HG02759 (cell line): ENCODE data around the gene DYNLRB1.
"Not testable (repeated sequence)": the region's sequence is repeated elsewhere in the genome, so short reads cannot be mapped to it uniquely, and the experiment has no call there.

ENCODE experiments used
- ATAC-seq: cut with Tn5 transposase; IDR thresholded peaks from one replicate; pipeline ENCODE4 v1.9.1; 2021; ENCODE audit warnings: mild to moderate bottlenecking, moderate library complexity; ENCODE audit not compliant: unreplicated experiment

Gene DYNLRB1

DNA sequence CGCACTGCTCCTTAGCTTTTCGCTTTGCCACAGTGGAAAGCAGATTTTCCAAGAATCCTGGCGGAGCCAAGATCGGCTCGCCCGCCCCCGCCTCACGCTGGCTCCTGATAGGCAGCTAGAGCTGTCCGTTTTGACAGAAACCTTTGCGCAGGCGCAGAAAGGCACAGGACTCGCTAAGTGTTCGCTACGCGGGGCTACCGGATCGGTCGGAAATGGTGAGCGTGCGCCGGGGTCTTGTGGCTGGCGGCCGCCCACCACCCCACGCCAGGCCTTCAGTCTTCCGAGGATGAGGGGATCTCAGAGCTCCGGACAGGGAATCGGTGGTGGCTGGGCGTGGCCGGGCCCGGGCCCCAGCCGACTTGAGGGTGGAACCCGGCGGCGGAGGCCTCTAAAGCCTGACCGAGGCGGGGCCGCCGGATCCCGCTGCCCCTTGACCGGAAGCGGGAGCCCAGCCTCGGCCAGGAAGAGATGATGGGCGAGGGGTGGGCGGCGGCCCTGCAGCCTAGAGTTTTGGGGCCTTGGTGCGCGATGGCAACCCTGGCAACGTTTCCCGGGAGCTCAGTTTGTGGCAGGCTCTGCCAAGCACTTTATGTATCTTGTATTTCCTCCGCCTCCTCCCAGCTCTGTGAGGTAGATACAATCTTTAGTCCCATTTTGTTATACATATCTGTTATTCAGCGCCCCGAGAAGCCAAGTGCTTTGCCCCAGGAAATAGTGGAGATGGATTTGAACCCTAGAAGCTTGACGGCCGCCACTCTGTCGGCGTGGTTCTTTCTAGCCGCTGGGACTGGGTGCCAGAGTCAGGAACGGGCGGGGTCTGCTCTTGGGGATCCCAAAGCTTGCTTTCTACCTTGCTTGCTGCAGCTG lies at the start of gene DYNLRB1:
Gene DYNLRB1 (plus strand): TSS at position 176 of the 867 bp plus-strand sequence. CDS start 37 bp downstream, at position 213.
- ATAC-seq, result peak; percentile 83

DNA sequence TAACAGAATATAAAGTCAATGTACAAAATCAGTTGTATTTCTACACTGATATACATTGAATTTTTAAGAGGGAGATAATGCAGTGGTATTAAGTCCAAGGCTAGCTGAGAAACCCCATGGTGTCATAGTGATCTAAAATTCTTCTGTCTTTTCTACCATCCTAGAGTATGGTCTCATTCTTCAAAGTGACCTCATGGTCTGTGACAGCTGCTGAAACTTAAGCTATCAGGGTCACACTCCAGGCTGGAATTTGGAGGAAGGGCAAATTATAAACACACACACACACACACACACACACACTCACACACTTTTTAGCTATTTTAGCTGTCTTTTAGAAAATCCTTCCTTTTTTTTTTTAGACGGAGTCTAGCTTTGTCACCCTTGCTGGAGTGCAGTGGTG lies 47.3 kb upstream of the DYNLRB1 start:
- no peak for ATAC-seq

DNA sequence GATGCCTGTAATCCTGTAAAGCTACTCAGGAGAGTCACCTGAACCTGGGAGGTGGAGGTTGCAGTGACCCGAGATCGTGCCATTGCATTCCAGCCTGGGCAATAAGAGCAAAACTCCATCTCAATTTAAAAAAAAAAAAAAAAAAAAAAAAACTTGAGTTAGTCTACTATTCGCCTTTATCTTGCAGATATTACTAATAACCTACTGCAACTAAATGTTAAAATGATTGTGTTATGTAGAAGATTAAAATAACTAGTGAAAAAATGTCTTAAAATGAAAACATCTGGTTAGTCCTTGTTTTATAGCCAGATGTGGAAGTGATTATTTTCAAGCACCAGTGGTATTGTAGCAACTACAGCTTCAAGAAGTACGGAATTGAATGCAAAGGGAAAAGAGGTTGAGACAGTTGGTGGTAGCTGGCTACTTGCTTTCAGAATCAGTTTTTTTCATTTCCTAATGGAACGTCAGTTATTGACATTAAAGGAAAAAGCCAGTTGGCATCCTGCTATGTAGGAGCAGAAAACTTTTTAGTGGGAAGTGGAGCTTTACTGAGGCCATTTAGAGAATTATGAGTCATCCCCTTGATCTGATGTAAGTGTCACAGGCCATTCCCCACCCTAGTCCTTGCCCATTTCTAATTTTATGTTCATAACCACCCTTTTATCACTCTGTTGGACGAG lies 43.8 kb upstream of the DYNLRB1 start:
- no peak for ATAC-seq

DNA sequence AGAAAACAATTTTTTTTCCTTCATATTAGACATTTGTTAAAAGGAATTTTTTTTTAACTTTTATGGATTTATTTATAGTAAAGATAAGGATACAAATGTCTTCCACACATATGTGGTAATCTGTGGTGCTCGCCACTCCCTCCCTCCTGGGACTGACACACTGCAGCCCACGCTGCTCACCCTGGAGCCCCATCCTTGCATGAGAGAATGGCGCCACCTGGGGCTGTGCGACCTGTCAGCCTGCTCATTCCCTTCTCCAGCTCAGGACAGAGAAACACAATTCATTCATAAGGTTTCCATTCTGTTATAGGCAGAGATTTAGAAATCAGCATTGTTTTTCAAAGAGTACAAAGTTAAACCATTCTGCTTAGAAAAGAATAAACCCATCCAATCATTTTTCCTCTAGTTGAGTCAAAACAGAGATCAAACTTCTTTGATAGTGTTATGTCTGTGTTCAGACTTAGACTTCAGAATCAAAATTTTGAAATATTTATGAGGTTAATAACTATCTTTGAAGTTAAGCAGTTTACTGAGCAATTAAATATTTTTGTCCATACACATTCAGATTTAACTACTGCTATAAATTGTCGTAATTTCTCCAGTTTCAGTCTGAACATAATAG lies 42.8 kb upstream of the DYNLRB1 start:
- ATAC-seq, result no peak

DNA sequence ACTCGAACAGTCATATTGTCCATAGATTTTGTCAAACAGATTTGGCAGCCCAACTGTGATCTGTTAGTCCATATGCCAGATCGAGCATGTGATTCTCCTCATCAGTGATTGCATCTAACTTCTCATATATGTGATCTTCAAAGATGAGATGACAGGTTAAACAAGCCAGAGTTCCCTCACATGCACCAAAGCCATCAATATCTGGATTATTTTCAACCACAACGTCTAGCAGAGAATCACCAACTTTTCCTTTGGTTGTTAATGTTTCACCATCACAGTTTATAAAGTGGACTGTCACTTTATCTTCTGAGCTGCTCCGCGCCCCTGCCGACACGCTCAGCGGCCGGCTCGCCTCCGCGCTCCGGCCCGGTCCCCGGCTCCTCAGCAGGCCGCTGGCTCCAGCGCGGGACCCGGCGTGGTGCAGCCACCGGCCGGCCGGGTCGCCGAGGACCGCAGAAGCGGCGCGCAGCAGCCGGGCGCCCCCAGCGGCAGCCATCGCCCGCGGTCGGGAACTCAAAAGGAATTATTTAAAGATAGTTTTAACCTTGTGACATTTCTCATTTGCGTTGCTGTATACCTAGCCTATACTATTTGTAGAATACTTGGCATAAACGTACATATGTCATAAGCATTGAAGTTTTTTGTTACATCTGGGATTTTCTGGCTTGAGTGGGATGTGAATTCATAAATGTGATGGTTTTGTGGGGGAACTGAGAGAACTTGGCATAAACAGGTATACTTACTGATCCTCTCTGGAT lies 40.1 kb upstream of the DYNLRB1 start:
- ATAC-seq, result no peak

DNA sequence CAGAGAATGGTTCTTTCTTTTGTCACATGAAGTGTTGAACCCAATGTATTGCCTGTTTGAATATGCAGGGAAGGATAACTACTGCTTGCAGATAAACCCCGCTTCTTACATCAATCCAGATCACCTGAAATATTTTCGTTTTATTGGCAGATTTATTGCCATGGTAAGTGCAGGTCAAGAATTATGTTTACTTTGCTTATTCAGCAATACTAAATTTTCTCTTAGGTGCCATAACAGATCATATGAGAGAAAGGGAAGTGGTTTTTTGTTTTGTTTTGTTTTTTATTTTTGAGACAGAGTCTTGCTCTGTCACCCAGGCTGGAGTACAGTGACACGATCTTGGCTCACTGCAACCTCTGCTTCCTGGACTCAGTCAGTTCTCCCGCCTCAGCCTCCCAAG lies 36.6 kb upstream of the DYNLRB1 start:
- ATAC-seq, result no peak

DNA sequence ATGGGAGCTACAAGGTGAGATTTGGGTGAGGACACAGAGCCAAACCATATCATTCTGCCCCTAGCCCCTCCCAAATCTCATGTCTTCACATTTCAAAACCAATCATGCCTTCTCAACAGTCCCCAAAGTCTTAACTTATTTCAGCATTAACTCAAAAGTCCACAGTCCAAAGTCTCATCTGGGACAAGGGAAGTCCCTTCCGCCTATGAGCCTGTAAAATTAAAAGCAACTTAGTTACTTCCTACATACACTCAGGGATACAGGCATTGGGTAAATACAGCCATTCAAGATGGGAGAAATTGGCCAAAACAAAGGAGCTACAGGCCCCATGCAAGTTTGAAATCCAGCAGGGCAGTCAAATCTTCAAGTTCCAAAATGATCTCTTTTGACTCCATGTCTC lies 34.1 kb upstream of the DYNLRB1 start:
- not testable (repeated sequence) for ATAC-seq

DNA sequence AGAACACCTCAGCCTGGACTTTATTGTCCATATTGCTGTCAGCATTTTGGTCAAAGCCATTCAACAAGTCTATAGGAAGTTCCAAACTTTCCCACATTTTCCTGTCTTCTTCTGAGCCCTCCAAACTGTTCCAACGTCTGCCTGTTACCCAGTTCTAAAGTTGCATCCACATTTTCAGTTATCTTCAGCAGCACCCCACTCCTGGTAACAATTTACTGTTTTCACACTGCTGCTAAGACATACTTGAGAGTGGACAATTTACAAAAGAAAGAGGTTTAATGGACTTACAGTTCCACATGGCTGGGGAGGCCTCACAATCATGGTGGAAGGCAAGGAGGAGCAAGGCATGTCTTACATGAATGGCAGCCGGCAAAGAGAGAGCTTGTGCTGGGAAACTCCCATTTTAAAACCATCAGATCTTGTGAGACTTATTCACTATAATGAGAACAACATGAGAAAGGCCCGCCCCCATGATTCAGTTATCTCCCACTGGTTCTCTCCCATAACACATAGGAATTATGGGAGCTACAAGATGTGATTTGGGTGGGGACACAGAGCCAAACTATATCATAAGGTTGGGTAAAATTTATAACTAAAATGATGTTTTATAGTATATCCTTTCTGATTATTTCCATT lies 32.5 kb upstream of the DYNLRB1 start:
- not testable (repeated sequence) for ATAC-seq

DNA sequence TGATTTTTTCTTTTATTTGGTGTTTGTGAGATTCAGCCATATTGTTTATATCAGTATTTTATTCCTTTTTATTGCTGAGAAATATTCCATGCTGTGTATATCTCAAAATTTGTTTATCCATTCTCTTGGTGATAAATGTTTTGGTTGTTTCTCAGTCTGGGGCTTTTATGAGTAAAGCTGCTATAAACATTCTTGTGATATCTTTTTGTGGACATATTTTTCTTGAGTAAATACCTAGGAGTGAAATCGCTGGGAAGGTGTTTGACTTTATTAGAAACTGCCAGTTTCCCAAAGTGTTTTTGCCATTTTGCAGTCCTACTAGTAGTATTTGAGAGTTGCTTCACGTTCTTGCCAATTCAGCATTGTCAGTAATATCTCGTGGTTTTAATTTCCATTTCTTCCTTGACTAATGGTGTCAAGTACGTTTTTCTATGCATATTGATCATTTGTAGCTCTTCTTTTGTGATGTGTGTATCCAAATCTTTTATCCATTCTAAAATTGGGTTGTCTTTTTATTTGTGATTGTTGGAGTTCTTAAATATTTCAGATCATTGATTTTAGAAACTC lies 31.1 kb upstream of the DYNLRB1 start:
- ATAC-seq, result no peak

DNA sequence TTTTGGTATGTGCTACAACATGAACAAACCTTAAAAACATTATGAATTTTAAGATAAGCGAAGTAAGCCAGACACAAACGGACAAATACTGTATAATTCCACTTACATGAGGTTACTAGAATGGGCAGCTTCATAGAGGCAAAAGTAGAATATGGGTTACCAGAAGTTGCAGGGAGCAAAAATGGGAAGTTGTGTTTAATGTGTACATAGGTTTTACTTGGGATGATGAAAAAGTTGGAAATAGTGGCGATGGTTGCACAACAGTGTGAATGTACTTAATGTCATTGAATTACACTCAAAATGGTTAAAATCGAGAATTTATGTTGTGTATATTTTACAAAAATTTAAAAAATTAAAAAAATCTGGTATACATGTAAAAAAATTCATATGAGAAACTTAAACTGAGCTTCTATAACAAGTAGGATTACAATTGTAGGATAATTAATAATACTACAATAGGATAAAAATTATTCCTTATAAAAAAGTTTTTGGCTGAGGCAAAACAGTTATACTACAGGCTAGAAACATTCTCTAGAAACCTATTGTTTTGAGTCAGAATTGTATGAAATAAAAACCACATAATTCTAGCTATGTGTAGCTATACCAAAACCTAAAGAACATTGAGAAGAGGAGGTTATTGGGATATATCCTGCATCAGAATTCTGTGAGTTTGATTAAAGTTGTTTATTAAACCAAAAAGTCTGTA lies 24.8 kb upstream of the DYNLRB1 start:
- no peak for ATAC-seq

DNA sequence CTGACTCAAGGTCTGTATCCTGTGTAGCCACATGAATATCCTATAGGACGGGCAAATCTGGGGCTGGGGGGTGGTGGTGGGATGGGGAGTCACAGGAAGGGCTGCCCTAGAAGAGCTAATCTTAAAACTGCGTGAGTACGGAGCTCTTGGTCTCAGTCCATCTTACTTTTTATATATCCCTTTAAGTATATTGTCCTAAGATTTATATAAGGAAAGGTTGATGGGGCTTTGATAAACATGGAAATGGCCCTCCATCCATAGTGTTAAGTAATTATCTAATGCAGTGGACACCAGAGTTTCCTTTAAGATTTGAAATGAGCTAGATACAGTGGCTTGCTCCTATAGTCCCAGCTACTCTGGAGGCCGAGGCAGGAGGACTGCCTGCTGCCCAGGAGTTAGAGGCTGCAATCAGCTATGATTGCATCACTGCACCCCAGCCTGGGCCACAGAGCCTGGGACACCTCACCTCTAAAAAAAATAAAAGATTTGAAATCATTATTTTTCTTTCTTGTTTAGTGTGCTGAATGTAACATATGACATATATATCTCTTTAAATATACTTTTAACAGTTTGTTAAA lies 24.2 kb upstream of the DYNLRB1 start:
- no peak for ATAC-seq

DNA sequence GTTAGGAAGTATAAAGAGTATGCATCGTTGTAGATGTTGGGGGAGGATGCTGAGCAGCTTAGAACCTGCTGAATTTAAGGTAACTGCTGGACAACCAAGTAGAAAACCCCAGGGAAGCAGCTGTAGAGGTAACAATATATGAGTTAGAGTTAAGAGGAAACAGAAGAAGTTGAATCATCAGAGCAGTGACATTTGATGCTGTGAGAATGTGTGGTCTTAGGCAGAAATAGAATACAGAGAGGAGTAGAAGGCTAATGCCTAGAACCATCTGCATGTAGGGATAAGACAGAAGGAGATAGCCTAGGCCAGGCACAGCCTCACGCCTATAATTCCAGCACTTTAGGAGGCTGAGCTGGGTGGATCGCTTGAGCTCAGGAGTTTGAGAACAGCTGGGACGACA lies 22.6 kb upstream of the DYNLRB1 start:
- no peak for ATAC-seq

DNA sequence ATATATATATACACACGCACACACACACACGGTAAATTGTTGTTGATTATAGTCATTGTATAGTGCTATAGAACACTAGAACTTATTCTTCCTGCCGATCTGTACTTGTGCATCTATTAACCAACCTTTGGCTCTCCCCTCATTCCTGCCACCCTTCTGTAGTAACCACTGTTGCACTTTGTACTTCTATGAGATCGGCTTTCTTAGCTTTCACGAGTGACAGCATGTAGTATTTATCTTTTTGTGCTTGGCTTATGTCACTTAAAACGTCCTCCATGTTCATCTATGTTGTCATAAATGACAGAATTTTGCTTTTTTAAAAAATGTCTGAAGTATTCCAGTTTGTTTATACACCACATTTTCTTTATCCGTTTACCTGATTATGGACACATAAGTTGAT lies 20.9 kb upstream of the DYNLRB1 start:
- no peak for ATAC-seq

DNA sequence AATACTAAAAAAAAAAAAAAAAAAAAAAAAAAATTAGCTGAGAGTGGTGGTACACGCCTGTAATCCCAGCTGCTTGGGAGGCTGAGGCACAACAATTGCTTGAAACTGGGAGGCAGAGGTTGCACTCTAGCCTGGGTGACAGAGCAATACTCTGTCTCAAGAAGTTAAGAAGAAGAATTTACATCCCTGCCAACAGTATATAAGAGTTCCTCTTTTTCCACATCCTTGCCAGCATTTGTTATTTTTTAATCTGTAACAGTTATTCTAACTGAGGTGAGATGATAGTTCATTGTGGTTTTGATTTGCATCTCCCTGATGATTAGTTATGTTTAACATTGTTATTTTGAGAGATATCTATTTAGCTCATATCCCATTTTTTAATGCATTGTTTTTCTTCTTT lies 20.3 kb upstream of the DYNLRB1 start:
- no peak for ATAC-seq

DNA sequence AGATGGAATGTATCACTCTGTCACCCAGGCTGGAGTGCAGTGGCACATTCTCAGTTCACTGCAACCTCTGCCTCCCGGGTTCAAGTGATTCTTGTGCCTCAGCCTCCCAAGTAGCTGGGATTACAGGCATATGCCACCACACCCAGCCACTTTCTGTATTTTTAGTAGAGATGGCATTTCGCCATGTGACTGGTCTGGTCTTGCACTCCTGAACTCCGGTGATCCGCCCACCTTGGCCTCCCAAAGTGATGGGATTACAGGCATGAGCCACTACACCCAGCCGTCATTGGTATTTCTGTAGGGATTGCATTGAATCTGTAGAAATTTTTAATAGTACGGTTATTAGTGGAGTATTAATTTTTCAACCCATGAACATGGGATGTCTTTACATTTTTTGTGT lies 18.6 kb upstream of the DYNLRB1 start:
- ATAC-seq, result not testable (repeated sequence)

DNA sequence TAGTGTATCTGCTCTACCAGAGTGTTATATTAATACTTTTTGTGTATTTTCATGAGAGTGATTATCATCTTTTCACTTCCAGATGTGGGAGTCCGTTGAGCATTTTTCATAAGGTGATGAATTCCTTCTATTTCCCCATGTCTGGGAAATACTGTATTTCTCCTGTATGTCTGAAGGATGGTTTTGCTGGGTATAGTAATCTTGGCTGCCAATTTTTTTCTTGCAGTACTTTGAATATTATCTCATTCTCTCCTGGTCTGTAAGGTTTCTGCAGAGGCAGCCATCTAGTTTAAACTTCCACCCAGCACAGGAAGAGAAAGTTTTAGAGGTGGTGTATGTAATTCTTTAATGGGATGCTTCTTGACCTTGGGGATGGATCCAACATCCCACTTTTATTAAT lies 15.4 kb upstream of the DYNLRB1 start:
- no peak for ATAC-seq

DNA sequence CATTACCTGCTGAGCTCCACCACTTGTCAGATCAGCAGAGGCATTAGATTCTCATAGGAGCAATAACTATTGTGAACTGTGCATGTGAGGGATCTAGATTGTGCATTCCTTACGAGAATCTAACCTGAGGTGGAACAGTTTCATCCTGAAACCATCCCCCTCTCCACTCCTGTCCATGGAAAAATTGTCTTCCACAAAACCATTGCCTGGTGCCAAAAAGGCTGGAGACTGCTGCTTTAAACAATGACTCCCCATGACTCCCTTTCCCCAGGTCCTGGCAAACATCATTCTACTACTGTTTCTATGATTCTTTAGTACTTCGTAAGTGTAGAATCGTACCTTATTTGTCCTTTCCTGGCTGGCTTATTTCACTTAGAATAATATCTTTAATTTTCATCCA lies 9.7 kb upstream of the DYNLRB1 start:
- no peak for ATAC-seq

DNA sequence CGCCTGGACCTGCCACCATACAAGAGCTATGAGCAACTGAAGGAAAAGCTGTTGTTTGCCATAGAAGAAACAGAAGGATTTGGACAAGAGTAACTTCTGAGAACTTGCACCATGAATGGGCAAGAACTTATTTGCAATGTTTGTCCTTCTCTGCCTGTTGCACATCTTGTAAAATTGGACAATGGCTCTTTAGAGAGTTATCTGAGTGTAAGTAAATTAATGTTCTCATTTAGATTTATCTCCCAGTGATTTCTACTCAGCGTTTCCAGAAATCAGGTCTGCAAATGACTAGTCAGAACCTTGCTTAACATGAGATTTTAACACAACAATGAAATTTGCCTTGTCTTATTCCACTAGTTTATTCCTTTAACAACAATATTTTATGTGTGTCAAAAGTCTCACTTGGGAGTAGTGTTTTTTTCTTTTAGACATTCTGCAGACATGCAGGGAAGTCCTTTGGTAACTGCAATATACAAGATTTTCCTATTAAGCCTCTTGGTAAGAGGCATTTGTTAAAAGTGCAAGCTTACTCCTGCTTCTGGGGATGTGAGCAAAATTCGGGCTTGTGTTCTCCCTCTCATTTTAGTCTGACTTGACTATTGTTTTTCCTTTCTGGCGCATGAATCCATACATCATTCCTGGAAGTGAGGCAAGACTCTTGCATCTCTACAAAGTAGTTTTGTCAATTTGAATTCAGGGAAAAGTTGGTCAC lies 8.4 kb upstream of the DYNLRB1 start:
- no peak for ATAC-seq

DNA sequence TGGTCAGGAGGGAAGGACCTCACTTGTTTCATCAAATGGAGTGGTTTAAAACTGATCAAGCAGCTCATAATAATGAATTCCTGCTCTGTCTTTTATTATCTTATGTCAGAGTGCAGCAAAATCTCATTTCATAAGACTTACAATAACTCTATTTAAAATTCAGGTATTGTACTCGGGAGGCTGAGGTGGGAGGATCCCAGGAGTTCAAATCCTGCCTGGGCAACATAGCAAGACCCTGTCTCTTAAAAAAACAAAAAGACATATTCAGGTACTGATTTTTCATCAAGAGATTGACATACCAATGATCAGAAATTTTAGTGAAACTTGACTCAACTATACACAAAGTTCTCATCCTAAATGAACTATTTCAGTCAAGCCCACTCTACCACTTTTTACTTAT lies 5.6 kb upstream of the DYNLRB1 start:
- ATAC-seq, result no peak
